ENCODE data around the gene PLEKHA3.

- TF ChIP-seq CTCF (conservative IDR thresholded peaks at IDR 0.05) (no peak), ZFX (IDR thresholded peaks at IDR 0.05) (no peak)
These were observed 5.1 kb downstream of the PLEKHA3 start for GRCh38 chr2:178485356-178485755.

Data from C4-2B (cell line).